Non-pigmented ciliary epithelial cell (primary cell): ENCODE results near the gene STIMATE.

Experiments used
- DNase-seq: peaks from one replicate; pipeline ENCODE4 v3.0.0-alpha.2; 2010; ENCODE audit warnings: low read depth

STIMATE gene

DNA sequence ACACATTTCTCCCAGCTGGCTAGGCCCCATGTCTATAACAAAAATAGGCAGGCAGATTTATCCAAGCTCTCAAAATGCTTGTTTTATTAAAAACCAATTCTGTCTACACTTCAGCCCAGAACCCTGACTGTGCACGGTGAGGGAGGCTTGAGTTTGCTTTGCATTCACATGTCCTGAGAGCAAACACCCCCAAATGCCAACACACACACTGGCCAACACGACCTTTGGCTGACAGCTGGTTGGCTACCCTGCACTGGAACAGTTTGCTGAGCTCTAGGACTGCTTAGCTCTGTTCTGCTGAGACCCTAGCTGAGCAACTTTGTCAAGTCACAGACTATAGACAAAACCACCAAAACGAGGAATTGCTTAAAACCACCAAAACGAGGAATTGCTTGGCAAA is 3.6 kb downstream of the STIMATE start:
- no peak for DNase-seq

DNA sequence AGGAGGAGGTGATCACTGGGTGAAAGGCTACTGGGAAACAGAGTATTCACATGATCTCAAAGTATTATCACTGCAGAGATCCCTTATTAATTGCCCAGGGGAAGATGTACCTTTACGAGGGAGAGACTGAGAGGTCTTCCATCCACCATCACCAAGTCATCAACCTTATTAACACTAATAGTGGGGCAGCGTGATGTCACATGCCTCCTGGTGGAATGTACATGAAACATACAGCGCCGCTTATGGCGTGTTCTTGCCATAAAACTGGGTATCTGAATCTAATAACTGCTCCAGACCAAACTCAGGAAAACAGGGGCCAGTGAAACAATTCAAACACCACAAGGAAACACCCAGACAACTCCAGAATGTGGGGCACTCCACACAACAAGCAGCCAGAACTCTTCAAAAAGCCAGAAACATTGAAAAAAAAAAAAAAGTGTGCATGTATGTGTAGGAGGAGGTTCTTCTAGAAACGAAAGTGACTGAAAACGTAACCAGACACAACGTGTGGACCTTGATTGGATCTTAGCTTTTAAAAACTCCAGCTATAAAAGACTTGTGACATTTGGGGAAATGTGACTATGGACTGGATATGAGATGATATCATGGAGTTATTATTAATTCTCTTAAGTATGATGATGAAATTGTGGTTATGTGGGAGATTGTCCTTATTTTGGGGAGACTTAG is 4.6 kb downstream of the STIMATE start:
- no peak for DNase-seq

DNA sequence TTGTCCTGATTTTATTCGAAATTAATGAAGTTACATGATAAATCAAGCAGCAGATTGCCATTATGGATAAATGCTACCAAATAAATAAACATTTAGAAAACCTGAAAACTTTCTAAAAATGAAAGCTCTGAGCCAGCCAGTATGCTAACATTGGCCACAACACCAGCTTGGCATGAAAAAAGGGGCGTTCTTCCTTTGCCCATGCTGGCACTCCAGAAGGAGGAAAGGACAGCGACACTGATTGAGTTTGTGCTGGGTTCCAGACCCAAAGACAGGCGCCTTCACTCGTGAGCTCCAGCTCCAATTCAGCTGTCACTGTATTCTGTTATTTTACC is 5.1 kb downstream of the STIMATE start:
- DNase-seq: no peak

DNA sequence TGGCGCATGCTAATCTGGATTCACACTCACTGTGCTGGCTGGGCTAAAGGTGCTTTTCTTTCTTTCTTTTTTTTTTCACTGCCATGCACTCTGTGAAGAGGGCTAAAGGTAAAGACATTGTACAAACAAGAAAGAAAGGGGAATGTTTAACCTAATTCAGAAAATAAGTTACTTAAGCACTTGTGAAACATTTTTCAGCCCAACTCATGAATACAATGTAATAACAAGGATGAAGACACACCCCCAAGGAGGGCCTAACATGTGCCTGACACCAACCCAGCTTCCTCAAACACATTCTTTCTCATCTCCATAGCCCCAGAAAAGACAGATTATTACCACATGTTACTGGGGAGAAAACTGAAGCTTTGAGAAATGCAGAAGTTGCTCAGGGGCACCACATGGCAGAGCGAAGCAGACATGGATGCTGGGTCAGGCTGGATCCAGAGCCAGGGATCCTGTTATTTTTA is 5.7 kb downstream of the STIMATE start:
- DNase-seq: no peak

DNA sequence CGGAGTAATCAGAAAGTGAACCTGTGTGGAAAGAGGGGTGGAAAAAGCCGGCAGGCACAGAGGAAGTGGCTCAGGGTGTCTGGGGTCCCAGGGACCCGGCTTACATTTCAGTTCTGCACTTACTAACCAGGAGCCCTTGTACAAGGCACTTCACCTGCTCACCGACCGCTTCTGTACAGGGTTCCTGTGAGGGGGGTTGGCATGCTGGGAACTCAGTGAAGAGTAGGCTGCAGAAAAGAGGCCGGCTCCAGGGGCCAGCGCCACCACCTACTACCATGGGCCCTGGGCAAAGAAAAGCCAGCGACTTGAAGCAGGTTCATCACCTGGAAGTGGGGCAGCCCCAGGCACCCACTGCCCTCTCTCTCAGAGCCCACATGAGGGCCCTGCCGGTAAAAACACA is 6.2 kb downstream of the STIMATE start:
- DNase-seq: no peak

DNA sequence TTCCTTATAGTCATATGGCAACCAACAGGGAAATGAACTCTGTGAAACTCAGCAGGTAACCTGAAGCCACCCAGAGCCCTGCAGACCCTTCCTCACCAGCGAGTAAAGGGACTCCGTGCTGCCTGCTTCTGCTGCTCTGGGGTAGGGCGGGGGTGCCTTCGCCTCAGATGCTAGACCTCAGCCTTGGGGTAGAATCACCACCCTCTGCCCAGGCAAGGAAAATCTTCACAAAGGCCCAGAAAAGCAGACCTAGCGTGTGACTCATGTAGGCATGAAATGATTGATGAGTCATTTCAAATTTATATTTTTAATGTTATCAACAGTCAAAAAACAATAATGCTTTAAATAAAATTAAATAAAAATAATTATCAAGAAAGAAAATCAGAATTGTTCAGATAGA is 6.6 kb downstream of the STIMATE start:
- DNase-seq: no peak

DNA sequence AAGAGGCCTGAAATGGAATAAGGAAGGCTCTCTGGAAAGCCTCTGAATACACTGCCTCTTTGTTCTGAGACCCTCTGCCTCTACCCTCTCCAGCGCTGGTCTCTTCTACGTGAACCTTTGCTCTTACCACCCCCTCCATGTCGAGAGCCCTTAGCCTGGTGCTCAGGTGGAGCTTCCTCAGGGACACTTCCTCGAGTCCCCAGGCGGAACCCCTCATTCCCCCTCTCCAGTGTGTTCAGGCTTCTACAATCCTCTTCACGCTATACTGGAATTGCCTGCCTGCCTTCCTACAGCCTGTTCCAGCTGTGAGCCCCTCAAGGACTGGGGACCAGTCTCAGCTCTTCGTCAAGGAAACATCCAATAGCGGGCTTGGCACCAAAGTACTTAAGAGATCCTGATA is 7.4 kb downstream of the STIMATE start:
- no peak for DNase-seq

DNA sequence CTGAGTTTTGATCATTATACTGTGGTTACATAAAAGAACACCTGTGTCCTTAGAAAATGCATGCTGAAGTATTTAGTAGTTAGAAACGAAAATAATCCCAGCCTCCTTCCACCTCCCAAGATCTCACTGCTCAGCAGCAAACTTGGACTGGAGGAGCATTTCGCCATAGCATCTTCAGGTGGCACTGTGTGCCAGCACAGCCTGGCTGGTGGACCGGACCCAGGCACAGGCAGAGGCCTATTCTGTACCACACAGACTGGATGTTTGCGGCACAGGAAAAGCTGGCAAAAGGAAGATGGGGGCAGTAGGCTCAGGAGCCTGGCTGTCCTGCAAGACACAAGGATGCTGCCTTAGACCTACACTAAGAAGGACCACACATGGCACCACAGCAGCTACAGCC is 10.2 kb downstream of the STIMATE start:
- no peak for DNase-seq

DNA sequence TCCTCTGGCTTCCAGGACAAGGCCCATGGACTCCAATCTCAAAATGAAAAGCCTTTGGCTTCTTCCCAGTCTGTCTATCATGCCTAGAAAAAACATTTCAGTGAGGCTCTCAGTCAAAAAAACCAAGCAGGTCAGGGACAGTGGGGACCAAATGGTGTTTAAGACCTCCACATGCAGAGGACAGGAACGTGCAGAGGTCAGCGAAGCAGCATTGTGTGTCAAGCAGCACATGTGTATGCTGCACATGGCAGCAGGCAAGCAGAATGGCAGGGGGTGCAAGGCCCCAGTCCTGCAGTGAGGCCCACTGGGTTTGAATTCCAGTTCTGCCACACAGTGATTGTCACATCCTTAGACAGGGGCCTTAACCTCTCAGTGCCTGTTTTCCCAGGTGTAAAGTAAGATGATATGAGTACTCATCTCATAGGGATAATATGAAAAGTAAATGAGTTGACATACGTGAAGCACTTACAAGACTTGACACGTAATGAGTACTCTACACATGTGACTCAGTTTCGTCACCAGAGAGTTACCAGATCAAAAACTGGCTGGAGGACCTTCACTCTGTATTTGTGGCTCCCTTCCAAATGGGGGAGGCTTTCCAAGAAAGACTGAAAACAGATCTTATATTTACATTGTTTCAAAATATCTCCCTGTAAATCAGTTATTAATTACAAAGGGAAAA is 11.2 kb downstream of the STIMATE start:
- no peak for DNase-seq

DNA sequence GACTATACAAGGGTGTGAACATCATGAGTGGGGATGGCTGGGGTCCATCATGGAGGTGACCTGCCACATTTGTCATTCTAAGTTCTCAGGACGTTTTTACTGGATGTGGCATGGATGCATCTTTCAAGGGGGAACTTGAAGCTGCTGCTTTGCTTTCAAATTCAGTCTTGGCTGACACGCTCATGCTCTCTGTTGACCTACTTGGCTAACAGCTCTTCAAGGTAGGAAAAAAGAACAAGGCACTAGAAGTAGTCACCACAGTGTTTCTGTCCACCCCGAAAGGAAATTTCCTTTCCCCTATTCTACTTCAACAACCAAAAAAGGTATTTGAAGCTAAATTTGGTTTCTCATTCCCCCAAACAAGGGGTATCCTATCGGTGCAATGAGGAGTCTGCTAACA is 15.0 kb downstream of the STIMATE start:
- DNase-seq: no peak

DNA sequence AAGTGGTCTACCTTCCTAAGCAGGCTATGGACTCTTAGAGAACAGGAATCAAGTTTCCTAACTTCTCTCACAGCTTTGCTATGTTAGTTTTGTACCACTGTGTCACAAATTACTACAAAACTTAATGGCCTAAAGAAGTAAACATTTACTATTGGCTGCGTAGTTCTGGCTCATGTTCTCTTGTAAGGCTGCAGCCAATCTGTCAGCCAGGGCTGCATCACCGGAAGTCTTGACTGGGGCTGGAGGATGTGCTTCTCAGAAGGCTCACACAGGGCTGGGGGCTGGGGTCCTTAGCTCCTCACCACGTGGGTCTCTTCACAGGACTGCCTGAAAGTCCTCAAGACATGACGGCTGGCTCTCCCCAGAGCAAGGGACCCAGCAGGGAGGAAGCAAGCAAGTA is 15.5 kb downstream of the STIMATE start:
- no peak for DNase-seq

DNA sequence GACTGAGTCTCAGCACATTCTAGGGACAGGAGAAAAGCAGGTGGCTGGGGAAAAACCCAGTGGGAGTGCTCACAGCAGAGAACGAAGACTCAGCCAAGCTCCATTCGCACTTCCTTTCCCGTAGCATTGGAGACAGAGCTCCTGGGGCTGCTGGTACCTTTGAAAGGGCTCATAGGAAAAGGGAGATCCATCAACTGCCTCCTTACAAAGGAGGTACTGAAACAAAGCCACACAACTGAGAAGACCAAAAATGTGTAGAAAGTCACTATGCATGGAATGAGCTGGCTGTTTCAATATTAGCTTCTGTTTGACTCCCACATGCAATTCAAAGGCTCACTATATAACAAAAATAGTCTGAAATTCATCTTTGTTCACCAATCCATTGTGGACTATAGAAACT is 16.9 kb downstream of the STIMATE start:
- DNase-seq: no peak

DNA sequence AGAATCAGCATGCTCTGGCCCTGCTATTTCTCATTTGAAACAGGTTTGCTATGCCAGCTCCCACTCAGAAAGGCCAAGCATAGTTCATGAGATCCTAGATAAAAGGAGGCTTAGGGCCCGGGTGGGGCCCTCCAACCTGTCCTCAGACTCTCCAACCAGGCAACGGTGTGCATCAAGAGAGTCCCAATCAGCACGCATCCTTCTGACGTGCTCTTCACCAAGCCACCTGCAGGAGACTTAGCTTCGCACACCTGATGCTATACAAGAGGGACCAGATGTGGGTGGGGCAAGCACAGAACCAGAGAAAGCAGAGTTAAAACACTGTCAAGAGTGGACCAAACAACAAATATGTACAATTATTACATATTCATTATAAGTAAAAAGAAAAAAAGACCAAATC is 17.3 kb downstream of the STIMATE start:
- DNase-seq: no peak

DNA sequence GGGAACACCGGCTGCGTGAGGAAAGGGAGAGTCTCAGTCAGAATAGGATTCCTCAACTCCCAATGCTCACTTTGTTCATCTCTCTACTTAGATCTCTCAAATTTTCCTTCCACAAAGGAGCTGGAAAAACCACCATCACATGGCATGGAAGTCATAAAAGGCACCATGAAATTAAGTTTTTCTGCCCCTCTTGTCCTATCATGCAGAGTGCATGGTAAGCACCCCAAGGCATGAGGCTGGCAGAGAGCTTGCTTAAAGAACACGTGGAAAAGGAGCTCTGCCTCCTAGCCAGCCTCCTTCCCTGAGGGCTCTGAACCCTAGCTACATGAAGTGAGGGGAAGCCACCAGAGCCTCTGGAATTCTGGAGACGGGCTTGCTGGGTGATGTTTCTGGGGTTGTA is 17.8 kb downstream of the STIMATE start:
- DNase-seq: no peak

DNA sequence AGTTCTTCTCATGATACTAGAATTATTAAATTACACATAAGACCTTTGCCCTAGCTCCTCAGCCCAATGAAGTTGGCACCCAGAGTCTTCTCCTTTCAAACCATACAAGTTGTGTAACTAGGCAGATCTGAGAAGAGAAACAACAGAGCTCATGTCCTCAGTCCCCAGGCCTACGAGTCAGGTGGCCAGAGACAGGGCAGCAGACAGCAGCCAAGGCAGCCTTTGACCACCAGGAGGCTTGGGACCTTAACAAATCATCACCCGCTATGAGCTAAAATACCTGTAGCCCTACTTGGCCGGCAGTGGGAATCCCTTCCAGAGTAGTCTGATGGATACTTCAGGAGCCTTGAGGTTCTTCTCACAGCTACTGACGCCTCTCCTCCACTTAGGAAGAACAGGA is 18.3 kb downstream of the STIMATE start:
- DNase-seq: no peak

DNA sequence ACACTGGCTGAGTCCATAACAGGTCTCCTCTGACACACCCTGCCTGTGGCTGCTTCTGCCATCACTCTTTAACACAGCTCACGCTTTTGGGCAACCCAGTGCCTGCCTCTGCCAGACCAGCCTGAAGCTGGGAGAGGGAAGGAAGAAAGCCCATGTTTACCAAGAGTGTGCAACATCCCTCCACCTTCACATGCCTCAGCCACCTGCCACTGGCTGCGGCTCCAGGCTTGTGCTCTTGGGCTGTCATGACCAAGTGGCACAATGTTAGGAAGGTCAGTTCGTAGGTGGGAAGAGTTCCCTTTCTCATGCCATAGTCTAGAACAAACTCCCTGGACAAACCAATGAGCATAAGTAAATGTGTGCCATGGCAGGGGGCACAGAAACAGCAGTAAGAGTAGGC is 20.3 kb downstream of the STIMATE start:
- no peak for DNase-seq

DNA sequence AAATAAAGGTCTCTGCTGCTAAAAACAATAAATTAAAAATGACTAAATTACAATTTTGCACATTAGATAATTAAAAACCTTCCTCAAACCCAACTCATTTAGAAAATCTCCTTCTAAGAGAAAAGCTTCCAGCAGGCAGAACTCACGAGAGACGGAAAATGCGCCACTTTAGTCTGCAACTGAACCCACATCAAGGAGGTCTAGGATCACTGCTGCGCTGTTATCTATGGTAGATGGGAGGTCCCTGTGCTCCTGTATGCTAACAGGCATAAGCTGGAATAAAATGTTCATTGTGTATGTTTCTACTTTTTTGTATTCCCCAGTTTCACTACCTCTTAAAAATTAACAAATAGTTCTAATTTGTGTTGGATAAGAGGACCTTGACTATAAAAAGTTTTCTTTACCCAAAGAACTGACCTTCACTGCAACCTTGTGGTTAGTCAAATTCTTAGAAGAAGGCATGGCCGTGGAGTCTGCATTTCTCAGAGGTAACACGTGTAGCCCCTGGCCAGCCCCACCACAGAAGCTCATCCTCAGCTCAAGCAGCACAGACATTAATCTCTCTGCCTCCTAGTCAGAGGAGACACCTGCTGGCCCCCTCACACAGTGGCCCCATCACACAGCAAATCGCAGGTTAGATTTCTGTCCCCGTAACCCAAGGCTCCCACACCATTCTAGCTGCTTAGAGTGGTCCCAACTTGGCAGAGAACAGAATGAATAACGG is 22.3 kb downstream of the STIMATE start:
- DNase-seq: no peak

DNA sequence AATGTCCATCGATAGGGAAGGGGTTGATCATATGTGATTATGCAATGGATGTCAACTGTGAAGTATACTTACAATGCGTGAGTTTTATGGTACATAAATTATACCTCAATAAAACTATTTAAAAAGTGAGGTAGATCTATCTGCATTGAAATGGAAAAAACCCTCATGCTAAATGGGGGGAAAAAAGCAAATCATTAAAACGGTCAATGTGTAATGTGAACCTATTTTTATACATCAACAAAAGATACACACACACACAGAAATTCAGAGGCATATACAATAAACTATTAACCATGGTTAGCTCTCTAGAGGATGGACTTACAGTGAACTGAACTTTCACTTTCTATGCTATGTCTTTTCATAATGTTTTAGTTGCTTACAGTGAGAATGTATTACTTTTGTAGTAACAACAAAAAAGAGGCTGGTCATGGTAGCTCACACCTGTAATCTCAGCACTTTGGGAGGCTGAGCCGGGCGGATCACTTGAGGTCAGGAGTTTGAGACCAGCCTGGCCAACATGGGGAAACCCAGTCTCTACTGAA is 23.1 kb downstream of the STIMATE start:
- no peak for DNase-seq

DNA sequence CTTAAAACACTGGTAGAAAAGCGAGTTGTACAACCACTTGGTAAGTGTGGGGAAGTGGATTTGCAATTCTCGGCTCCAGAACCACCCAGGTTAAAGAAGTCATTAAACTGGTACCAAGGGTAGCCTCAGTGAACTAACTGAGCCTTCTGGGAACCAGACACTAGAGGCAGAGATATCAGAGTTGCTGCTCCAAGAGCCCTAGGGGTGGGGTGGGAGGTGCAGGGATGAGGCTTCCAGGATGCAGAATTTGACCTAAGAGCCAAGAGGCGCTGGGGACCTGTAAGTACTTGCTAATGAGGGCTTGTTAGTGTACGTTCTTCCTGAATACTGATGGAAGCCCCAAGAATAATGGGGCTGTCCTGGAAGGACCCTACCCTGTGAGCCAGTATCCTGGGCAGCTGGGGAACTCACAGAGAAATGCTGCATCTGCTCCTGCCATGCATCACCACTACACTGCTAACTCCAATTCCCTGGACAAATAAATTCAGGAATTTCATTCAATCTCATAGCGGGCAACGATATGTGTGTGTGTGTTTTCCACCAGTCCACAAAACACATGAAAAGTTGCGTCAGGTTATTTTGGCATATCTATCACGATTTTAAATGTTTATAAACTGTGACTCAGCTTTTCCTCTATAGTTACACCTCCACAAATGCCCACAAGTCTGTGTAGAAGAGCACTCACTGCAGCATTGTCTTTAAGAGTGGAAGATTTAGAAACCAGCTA is 23.8 kb downstream of the STIMATE start:
- DNase-seq: no peak

DNA sequence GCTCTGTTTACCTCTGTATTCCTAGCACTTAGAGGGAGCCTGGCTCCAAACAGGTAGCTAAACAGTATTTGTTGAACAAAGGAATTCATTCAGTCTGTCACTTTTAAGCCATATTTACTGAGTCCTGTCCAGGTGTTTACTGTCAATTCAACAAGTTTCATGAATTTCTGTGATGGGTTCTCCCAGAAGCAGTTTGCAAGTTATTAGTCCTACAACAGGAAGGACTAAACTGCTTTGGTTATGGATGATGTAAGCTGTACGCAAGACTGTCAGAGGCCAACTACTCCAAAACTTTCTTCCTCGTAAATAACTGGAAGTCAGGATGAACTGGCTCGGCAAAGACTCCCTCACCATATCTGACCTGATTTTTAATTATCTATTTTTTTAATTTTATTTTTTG is 25.1 kb downstream of the STIMATE start:
- no peak for DNase-seq

DNA sequence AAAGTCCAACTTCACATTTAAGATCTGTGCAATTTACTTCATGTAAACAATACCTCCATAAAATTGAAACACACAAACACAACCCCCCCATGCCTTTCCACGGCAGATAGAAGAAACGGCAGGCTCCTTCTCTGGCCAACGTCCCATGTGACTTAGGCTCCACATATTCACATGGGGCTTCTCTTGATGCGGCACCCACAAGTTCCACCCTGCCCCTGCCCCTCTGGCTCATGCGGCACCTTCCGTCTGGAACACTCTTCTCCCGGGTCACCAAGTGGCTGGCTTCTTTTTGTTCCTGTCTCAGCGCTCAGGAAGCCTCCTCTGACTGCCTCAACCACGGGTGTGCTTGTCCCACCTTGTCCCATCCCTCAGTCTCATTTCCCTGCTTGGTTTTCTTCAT is 25.6 kb downstream of the STIMATE start:
- DNase-seq: no peak

DNA sequence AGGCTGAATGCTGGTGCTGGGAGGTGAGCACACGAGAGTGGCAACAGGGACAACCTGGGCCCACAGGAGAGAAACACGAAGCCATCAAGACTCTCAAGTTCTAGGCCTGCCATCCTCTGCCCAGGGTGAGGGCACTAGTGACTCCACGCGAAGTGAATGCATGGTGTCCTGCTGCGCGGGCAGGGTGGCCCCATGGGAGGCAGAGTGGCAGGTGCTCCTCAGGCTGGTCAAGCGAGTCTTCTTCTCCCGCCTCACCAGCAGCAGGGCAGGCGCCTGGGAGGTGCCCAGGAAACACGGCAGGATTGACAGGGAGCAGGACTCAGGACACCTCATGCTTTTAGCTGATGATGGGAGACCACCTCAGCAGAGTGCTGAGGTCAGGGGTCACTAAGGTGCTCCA is 26.9 kb downstream of the STIMATE start:
- no peak for DNase-seq

DNA sequence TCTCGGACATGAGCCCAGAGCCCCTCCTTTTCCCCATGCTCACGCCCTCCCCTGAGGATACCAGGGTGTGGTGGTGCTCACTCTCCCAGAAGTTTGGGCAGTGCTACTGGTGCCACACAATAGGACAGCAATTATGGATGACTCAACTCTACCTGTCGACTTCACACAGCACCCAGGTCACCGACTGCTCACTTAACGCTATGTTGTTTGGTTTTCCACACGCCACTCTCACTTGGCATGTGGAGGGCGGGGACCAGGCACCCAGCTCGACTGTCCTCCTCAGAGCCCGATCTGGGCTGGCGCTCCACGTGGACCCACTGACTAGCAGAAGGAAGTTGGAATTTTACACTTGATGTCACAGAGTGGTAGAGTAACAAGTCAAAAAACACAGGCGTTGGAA is 30.9 kb downstream of the STIMATE start:
- no peak for DNase-seq
